GM08714 (cell line): Measurements from ENCODE around the gene PPM1D.
A peak's percentile ranks its signal among the peaks of the same experiment; 100 is the strongest.
"Not testable (repeated sequence)": the region's sequence is repeated elsewhere in the genome, so short reads cannot be mapped to it uniquely, and the experiment has no call there.

Experiments
- H3K4me3 ChIP-seq: fragments of 200-500 bp; sonication (Bioruptor generic); 2 replicates; pipeline ENCODE4 v1.5.1; 2014; ENCODE audit warnings: mild to moderate bottlenecking, low read length, inconsistent platforms
- ZNF274 ChIP-seq: IDR thresholded peaks from 2 replicates; pipeline ENCODE4 v1.6.1; 2012; ENCODE audit warnings: mild to moderate bottlenecking, low read depth, low read length

PPM1D gene

GRCh38 chr17:60599620-60600489, at the start of gene PPM1D:
Gene PPM1D (plus strand): TSS chr17:60600193. CDS start chr17:60600415, 222 bp downstream.
- peak within 1 kb of the TSS; percentile 95 for H3K4me3 ChIP-seq
- TF ChIP-seq ZNF274: no peak

- H3K4me3 ChIP-seq: not testable (repeated sequence)
Observed at GRCh38 chr17:60552255-60552654, 47.7 kb upstream of the PPM1D start.

GRCh38 chr17:60554377-60554788, 45.6 kb upstream of the PPM1D start:
- no peak for TF ChIP-seq ZNF274
- no peak overlapping the region for H3K4me3 ChIP-seq

- TF ChIP-seq ZNF274: no peak
- no peak overlapping the region for H3K4me3 ChIP-seq
Observed at GRCh38 chr17:60555786-60556185, 44.2 kb upstream of the PPM1D start.

GRCh38 chr17:60557805-60558204, 42.2 kb upstream of the PPM1D start:
- no peak for TF ChIP-seq ZNF274
- no peak overlapping the region for H3K4me3 ChIP-seq

GRCh38 chr17:60559659-60559994, 40.4 kb upstream of the PPM1D start:
- TF ChIP-seq ZNF274: no peak
- no peak overlapping the region for H3K4me3 ChIP-seq

GRCh38 chr17:60559995-60560859, 39.8 kb upstream of the PPM1D start:
- no peak overlapping the region for H3K4me3 ChIP-seq
- no peak for TF ChIP-seq ZNF274

GRCh38 chr17:60560860-60561257, 39.1 kb upstream of the PPM1D start:
- TF ChIP-seq ZNF274: no peak
- no peak overlapping the region for H3K4me3 ChIP-seq

DNA sequence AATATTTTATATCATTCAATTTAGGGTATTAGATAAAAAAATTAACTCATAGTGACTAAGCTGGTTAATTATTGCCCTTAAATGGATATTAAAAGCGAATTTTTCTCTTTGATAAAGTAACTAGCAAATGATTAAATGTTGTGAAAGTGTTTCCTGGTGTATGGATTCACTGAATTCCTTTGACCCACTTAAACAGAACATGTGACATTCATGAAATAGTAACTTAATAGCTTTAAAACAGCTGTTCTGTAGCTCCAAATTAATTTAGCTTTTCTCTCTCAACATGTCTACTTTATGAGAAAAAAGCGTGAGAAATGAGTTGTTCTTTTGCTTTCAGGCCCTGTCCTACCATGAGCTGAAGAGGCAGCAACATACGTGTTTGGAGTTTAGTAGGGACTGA, 37.6 kb upstream of the PPM1D start:
- H3K4me3 ChIP-seq: no peak overlapping the region
- TF ChIP-seq ZNF274: no peak

GRCh38 chr17:60563743-60564142, 36.2 kb upstream of the PPM1D start:
- no peak for TF ChIP-seq ZNF274
- H3K4me3 ChIP-seq: no peak overlapping the region

GRCh38 chr17:60565233-60565632, 34.8 kb upstream of the PPM1D start:
- TF ChIP-seq ZNF274: no peak

DNA sequence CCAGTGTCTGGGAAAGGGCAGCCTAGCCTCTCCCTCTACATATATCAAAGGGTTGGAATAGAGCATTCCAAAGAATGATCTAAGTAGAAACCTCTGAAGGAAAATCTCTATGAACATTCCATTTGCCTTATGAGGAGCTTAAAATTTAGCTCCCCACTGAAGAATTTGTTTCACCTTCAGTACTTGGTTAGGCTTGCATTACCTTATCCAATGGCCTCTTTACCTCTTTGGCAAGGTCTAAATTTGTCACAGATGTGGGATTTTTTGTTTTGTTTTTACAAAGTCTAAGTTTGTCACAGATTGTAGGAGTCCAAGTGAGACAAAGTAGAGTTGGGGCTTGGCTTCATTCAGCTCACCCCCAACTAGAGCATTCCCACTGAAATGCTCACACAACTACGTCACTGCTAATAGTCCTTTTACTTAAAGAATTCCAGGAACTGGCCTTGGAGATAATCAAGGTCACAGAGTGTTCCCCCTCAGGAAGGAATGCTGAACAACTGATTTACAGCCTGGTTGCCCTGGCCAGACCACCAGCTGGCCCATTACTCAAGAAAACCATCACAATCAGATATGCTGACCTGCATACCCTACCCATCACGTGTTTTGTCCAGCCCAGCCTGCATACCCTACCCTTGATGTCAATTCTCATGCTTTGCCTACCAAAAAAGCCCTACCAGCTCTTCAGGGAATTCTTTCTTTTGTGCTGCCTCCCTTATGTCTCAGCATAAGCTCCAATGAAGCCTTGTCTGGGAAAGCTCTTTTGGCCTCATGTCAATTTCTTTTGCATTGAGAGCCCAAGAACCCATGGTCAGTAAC, 26.5 kb upstream of the PPM1D start:
- no peak for TF ChIP-seq ZNF274
- no peak overlapping the region for H3K4me3 ChIP-seq

More at GRCh38 chr17:60565233-60565632, 34.8 kb upstream of the PPM1D start:
- no peak overlapping the region for H3K4me3 ChIP-seq

- H3K4me3 ChIP-seq: peak overlapping the region; percentile 56; the same call in 1 of the 2 replicates
- no peak for TF ChIP-seq ZNF274
Observed at GRCh38 chr17:60577147-60577915, 22.7 kb upstream of the PPM1D start.
